Uterus (tissue), 2 donors: ENCODE measurements around the gene RNF113A.

Source experiments
- CTCF ChIP-seq, 4 experiments: fragments of 200-600 bp in 2 of 4; fragments of 450-650 bp in 2 of 4; sonication (generic) in 2 of 4; IDR thresholded peaks; one replicate each; pipeline ENCODE4 v1.5.1; 2016 to 2019; ENCODE audit warnings: antibody characterized with exemption in 4 of 4, mild to moderate bottlenecking in 2 of 4, moderate library complexity in 1 of 4
- POLR2A ChIP-seq, 2 donors: fragments of 450-650 bp; IDR thresholded peaks; one replicate each; pipeline ENCODE4 v1.6.1; 2016; ENCODE audit warnings: antibody characterized with exemption in 2 of 2, mild to moderate bottlenecking in 1 of 2, moderate library complexity in 1 of 2

- TF ChIP-seq CTCF (IDR thresholded peaks at IDR 0.05) (no peak), POLR2A (IDR thresholded peaks at IDR 0.05) (no peak)
Observed at GRCh38 chrX:119895843-119896326, 24.4 kb upstream of the RNF113A start, which contains the start of gene AKAP14.
